Right renal pelvis (tissue), 4 donors: ENCODE data around the gene CLC. TPM values are rescaled to one million over a fixed set of nuclear protein-coding genes. Genes with fewer than 3 reads are reported as not detected.
"Not testable (repeated sequence)": the region's sequence is repeated elsewhere in the genome, so short reads cannot be mapped to it uniquely, and the experiment has no call there.

Experiments used
- DNase-seq, 4 donors: peaks; one replicate each; pipeline ENCODE4 v3.0.0-alpha.2; 2013; ENCODE audit warnings: low read depth in 4 of 4, low spot score in 3 of 4, missing footprints in 1 of 4
- polyA plus RNA-seq, 4 donors: library from polyadenylated mRNA; unstranded; fragments of 120-200 nt; gene quantifications; one replicate each; pipeline ENCODE4 v1.2.1, GENCODE V29; 2013; ENCODE audit not compliant: insufficient read length in 4 of 4

CLC gene
- polyA plus RNA-seq: 1 to 10 TPM; 1.2 to 4.2 (median 1.7) TPM

- no peak for DNase-seq
Observed at GRCh38 chr19:39737891-39738290, at the start of gene CLC. Gene CLC, minus strand, starts transcription at chr19:39738029. Its CDS starts 77 bp downstream, at chr19:39737952.

- DNase-seq: no peak
Observed at GRCh38 chr19:39780894-39781293, 43.1 kb upstream of the CLC start.

- DNase-seq: no peak
Observed at GRCh38 chr19:39778763-39779162, 40.9 kb upstream of the CLC start, which contains the start of gene LEUTX. Gene LEUTX, plus strand, starts transcription at chr19:39778854. Its CDS starts 67 bp downstream, at chr19:39778921.

GRCh38 chr19:39768786-39769185, 31.0 kb upstream of the CLC start:
- no peak for DNase-seq

GRCh38 chr19:39768334-39768733, 30.5 kb upstream of the CLC start:
- DNase-seq: no peak

GRCh38 chr19:39765091-39766076, 27.6 kb upstream of the CLC start:
- peak in 2 of 4 donors; percentile 10 to 20 for DNase-seq

GRCh38 chr19:39761851-39762250, 24.0 kb upstream of the CLC start:
- not testable (repeated sequence) for DNase-seq

- DNase-seq: no peak
Observed at GRCh38 chr19:39759457-39760184, 21.8 kb upstream of the CLC start.

- no peak for DNase-seq
Observed at GRCh38 chr19:39754971-39755370, 17.1 kb upstream of the CLC start.

- no peak for DNase-seq
Observed at GRCh38 chr19:39754544-39754943, 16.7 kb upstream of the CLC start.

- DNase-seq: no peak
Observed at GRCh38 chr19:39752795-39753194, 15.0 kb upstream of the CLC start.

- no peak for DNase-seq
Observed at GRCh38 chr19:39752390-39752789, 14.6 kb upstream of the CLC start.

- no peak for DNase-seq
Observed at GRCh38 chr19:39749981-39750380, 12.2 kb upstream of the CLC start.

GRCh38 chr19:39746836-39747529, 9.2 kb upstream of the CLC start:
- no peak for DNase-seq

GRCh38 chr19:39745643-39746042, 7.8 kb upstream of the CLC start:
- no peak for DNase-seq

GRCh38 chr19:39740395-39740794, 2.6 kb upstream of the CLC start:
- DNase-seq: no peak

- no peak for DNase-seq
Observed at GRCh38 chr19:39738814-39739213, 985 bp upstream of the CLC start.

GRCh38 chr19:39737351-39737750, 478 bp downstream of the CLC start:
- no peak for DNase-seq

GRCh38 chr19:39736088-39736487, 1.7 kb downstream of the CLC start:
- no peak for DNase-seq

GRCh38 chr19:39735688-39736087, 2.1 kb downstream of the CLC start:
- no peak for DNase-seq

GRCh38 chr19:39733841-39734240, 4.0 kb downstream of the CLC start:
- DNase-seq: no peak
